Measurements from ENCODE around the gene TET1.

- TF ChIP-seq CTCF (conservative IDR thresholded peaks at IDR 0.05; ENCODE audit: low read depth in 2 of 2) (no peak), REST (IDR thresholded peaks at IDR 0.05; ENCODE audit: unreplicated experiment) (no peak), EZH2phosphoT487 (IDR thresholded peaks at IDR 0.05; ENCODE audit: unreplicated experiment) (no peak), POLR2AphosphoS5 (IDR thresholded peaks at IDR 0.05; ENCODE audit: low read depth) (no peak), EZH2 (IDR thresholded peaks at IDR 0.05; ENCODE audit: low read depth, unreplicated experiment) (no peak), CREB1 (CRISPR knock-in tag; IDR thresholded peaks at IDR 0.05; ENCODE audit: low read depth) (no peak), ZNF114 (CRISPR knock-in tag; IDR thresholded peaks at IDR 0.05) (no peak), NANOG (IDR thresholded peaks at IDR 0.05; ENCODE audit: borderline replicate concordance) (no peak), STAT1 (IDR thresholded peaks at IDR 0.05; ENCODE audit: unreplicated experiment) (no peak), JUNB (IDR thresholded peaks at IDR 0.05; ENCODE audit: unreplicated experiment) (no peak), ETS1 (IDR thresholded peaks at IDR 0.05) (no peak)
Observed at GRCh38 chr10:68732651-68733050, 172.5 kb downstream of the TET1 start.

All from GM23338 (cell line).